Measurements from ENCODE around the gene TPR.
"Not testable (repeated sequence)": the region's sequence is repeated elsewhere in the genome, so short reads cannot be mapped to it uniquely, and the experiment has no call there.

TPR gene

DNA sequence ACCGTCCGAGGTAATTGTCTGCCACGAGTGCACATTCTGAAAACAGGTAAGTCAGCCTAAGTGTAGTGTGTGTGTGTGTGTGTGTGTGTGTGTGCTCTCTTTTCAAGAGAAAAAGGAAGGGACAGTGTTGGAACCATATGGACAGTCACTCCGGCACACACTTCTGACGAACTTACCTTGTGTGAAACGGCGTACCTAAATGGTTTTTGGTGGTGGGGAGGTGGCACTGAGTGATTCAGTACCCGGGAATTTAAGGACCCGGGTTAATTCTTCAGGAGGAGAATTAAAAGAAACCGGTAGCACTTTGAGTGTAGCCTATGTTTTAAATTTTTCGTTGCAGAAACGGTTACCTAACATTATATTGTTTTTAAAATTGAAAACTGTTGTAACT, 871 bp upstream of the TPR start:
- TF ChIP-seq CTCF (IDR thresholded peaks at IDR 0.05; ENCODE audit: low read depth, low read length, poor library complexity, severe bottlenecking) (no peak), EZH2phosphoT487 (IDR thresholded peaks at IDR 0.05; ENCODE audit: borderline replicate concordance, low read length) (no peak)
- peaks cover 51% of the 10 kb centered on the region for H3K36me3 ChIP-seq (ENCODE audit: control insufficient read depth, low read length)
- no peaks in the 10 kb centered on the region for H3K9me2 ChIP-seq (replicated peaks; ENCODE audit: control insufficient read depth, low read length)
- H3K79me2 ChIP-seq (ENCODE audit: control insufficient read depth, low read length), result peaks cover 86% of the 10 kb centered on the region
- no peaks in the 10 kb centered on the region for H3F3A ChIP-seq (ENCODE audit: control insufficient read depth, insufficient read depth)
- H3K27me3 ChIP-seq (ENCODE audit: control insufficient read depth, low read length), result no peaks in the 10 kb centered on the region
- H3K27ac ChIP-seq (ENCODE audit: low read depth, low read length), result peak overlapping the region; percentile 74
- peaks cover 18% of the 10 kb centered on the region for H3K4me1 ChIP-seq (ENCODE audit: control insufficient read depth, low read length)
- peak overlapping the region; percentile 78 for H3K4me2 ChIP-seq (ENCODE audit: low read length)
- no peaks in the 10 kb centered on the region for H3K9me3 ChIP-seq (ENCODE audit: control insufficient read depth, insufficient read depth, low read length)
- peak overlapping the region; percentile 97 for H3K4me3 ChIP-seq (ENCODE audit: low read length)
- peaks cover 12% of the 10 kb centered on the region; the same call in 1 of the 2 replicates for H4K20me1 ChIP-seq (ENCODE audit: control insufficient read depth, insufficient read depth, low read depth, low read length)

GRCh38 chr1:186374303-186375151, 526 bp downstream of the TPR start:
- peak overlapping the region; percentile 67 for H3K4me2 ChIP-seq (ENCODE audit: low read length)
- peak overlapping the region; percentile 74 for H3K27ac ChIP-seq (ENCODE audit: low read depth, low read length)
- H3F3A ChIP-seq (ENCODE audit: control insufficient read depth, insufficient read depth), result no peaks in the 10 kb centered on the region
- H3K4me3 ChIP-seq (ENCODE audit: low read length), result peak overlapping the region; percentile 97
- H3K36me3 ChIP-seq (ENCODE audit: control insufficient read depth, low read length), result peaks cover 53% of the 10 kb centered on the region
- H3K79me2 ChIP-seq (ENCODE audit: control insufficient read depth, low read length), result peaks cover 87% of the 10 kb centered on the region
- no peak for TF ChIP-seq CTCF (IDR thresholded peaks at IDR 0.05; ENCODE audit: low read depth, low read length, poor library complexity, severe bottlenecking)
- no peak for TF ChIP-seq EZH2phosphoT487 (IDR thresholded peaks at IDR 0.05; ENCODE audit: borderline replicate concordance, low read length)
- peaks cover 12% of the 10 kb centered on the region; the same call in 1 of the 2 replicates for H4K20me1 ChIP-seq (ENCODE audit: control insufficient read depth, insufficient read depth, low read depth, low read length)
- H3K27me3 ChIP-seq (ENCODE audit: control insufficient read depth, low read length), result no peaks in the 10 kb centered on the region
- no peaks in the 10 kb centered on the region for H3K9me3 ChIP-seq (ENCODE audit: control insufficient read depth, insufficient read depth, low read length)
- H3K9me2 ChIP-seq (replicated peaks; ENCODE audit: control insufficient read depth, low read length), result no peaks in the 10 kb centered on the region
- peaks cover 18% of the 10 kb centered on the region for H3K4me1 ChIP-seq (ENCODE audit: control insufficient read depth, low read length)

- not testable (repeated sequence) for H4K20me1 ChIP-seq (ENCODE audit: control insufficient read depth, insufficient read depth, low read depth, low read length); H3K4me3 ChIP-seq (ENCODE audit: low read length); H3K9me2 ChIP-seq (replicated peaks; ENCODE audit: control insufficient read depth, low read length); H3K4me2 ChIP-seq (ENCODE audit: low read length); H3K27me3 ChIP-seq (ENCODE audit: control insufficient read depth, low read length); H3F3A ChIP-seq (ENCODE audit: control insufficient read depth, insufficient read depth); H3K79me2 ChIP-seq (ENCODE audit: control insufficient read depth, low read length); H3K4me1 ChIP-seq (ENCODE audit: control insufficient read depth, low read length); H3K27ac ChIP-seq (ENCODE audit: low read depth, low read length); H3K9me3 ChIP-seq (ENCODE audit: control insufficient read depth, insufficient read depth, low read length)
- H3K36me3 ChIP-seq (ENCODE audit: control insufficient read depth, low read length), result peaks cover 91% of the 10 kb centered on the region
Measured at GRCh38 chr1:186347837-186348691, 27.0 kb downstream of the TPR start.

Measured in DOHH2 (cell line).